HG03342 (cell line): ENCODE results near the gene ZBTB22.

ENCODE experiments used
- ATAC-seq: cut with Tn5 transposase; IDR thresholded peaks from one replicate; pipeline ENCODE4 v1.9.1; 2021; ENCODE audit warnings: mild to moderate bottlenecking, moderate library complexity; ENCODE audit not compliant: unreplicated experiment

The ZBTB22 gene

DNA sequence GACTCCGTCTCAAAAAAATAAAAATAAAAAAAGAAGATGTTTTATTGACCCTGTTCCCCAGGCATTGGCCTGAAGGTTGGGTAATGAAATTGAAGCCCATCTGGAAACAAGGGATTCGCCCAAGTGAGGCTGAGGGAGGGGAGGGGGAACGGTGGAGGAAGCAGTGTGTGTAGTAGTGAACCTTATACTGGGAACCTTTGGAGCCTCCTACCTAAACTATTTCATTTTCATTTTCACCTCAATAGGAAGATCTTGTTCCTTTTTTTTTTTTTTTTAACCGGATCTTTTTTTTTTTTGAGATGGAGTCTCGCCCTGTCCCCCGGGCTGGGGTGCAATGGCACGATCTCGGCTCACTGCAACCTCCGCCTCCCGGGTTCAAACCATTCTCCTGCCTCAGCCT, 13.2 kb upstream of the ZBTB22 start:
- no peak for ATAC-seq

DNA sequence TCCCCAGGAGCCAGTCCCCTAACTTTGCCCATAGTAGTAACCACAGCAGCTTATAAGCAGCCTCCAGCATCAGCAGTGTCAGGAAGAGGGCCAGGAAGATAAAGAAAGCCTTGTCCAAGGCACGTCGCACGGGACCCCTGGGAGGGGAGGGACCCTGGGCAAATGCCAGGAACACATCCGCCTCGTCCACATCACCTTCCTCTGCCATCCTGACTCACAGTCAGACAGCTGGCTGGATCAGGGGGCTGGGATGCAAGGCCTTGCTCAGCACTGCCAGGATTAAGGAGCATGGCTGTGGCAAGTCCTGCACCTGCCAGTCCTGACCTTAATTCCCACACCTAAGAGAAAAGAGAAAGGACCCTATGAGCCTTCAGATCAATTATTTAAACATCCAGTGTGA, 11.5 kb upstream of the ZBTB22 start:
- ATAC-seq: no peak

DNA sequence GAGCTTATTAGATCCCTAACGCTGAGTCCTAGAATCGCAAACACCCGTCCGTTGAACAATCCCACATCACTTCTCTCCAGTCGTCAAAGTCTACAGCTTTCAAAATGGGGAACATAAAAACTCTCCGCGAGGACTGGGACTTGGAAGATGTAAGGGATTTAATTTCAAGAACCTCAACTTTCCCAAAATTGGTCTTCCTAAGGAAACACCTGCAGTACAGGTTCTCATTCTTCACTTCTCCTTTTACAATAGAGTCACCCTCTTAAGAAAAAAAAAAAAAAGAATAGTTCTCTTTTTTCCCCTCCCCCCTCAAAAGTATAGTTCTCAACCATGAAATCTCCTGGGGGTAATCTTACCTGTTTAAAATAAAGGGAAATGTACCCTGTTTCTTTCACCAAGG, 6.6 kb upstream of the ZBTB22 start:
- no peak for ATAC-seq

DNA sequence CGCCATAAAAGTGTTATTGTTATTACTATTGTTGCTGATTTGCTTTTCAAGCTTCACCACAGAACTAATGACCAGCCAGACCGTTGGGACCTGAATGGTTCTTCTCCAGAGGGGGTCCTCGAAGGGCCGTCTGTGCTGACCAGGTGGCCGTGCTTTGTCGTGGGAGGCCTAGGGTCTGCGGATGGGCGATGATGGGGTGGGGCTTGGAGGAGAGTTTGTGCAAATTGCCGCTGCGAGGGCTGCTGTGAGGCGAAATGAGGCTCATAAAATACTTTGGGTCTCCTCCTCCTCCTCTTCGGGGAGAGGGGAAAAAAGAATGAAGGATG, 6.0 kb upstream of the ZBTB22 start:
- ATAC-seq: no peak

DNA sequence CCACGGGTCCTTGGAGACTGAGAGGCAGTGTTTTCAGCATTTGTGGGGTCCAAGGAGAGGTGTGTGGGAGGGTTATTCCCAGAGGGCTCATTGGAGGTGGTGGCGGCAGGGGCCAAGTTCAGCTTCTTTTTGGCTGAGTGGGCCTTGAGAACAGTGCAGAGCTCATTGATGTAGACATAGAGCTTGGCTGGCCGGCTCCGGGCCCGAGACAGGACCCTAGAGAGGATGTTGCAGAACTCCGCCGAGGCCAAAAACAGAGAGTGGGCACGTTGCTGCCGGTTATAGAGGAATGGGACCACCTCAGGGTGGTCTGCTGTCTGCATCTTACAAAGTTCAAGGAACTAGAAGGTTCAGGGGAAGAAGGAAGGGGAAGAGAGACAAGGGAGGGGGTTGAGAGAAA, 3.7 kb upstream of the ZBTB22 start:
- no peak for ATAC-seq

DNA sequence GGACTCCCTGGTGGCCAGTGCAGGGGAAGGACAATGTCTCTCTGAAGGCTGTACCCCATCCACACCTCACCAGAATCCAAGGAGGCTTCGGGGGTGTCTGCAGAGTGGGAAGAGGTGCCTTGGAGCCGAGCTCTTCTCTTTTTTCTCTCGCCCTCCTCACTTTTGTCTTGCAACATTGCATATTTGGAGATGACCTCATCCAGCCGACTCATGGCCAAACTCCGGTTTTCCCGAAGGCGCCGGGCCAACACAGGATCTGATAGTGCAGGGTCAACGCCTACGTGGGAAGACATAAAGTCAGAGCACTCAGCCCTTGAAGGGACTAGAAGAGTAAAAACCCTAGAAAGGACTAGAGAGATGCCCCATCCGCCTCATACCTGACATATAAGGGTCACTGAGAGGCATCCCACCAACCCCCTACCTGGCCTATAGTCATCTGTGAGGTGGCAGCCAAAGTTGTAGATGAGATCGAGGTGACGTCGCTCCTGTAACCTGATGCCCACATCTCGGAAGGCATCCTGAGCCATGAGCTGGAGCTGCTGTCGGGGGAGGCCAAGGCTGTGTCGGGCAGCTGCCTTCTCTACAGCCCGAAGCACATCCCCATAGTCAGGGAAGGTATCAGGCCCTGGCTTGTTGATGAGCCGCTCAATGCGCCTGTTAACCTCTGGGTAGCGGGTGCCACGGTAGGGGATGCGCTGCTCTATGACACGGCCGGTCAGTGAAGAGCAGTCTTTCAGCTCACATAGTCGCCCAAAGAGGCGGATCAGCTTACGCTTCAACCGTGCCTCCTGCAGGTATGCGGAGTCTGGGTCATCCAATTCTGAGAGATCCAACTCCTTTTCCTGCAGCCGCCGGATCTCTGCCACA, 3.0 kb upstream of the ZBTB22 start:
- no peak for ATAC-seq

DNA sequence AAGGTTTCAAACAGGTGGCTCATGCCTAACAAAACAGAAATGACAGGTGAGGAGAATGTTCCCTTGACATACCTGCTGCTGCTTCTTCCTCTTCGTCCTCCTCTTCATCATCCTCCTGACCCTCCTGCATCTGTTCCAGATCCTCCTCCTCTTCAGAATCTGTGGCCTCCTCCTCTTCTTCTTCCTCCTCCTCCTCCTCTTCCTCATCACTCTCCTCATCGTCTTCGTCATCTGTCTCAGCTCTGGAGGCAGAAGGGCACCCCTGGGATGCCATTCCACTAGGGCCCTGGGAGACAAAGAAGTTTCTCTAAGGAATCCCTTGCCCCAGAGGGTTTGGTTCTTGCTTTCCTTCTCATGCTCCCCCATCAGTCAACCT, 2.4 kb upstream of the ZBTB22 start:
- ATAC-seq: no peak

DNA sequence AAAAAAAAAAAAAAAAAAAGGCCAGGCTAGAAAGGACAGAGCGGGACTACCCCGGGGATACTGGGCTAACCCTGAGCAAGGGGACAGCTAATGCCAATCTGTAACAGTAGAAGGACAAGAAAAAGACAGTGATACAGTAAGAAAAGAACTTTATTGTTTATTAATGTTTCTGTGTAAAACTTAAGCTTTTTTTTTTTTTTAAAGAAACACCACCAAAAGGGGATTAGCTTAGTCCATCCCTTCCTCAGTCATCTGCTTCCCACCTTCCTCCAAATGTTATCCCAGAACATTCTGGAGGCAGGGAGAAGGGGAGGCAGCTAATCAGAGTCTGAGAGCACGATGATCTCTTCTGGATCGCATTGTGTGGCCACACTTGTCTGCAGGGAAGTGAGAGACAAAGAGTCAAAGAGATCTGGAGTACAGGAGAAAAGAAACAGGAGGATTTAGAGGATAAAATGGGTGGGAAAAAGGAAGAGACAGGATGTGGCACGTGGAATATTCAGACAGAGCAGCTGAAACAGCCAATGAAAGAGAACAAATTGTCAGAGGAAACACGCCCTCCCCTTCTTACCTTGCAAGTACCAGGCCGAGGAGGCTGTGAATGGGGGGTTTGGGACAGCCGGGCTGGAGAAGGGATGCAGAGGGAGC, 1.0 kb upstream of the ZBTB22 start:
- ATAC-seq: no peak

DNA sequence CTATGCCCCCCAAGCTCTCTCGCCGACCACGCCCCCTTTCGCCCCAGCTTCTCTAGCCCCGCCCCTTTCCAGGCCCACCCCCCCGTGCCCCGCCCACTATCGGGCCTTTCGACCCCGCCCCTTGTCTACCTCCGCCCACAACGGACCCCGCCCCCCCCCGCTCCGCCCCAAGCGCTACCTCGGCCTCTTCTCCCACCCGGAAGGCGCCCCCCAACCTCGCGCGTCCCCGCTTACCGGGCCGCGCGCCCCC, 200 bp downstream of the ZBTB22 start:
- no peak for ATAC-seq

DNA sequence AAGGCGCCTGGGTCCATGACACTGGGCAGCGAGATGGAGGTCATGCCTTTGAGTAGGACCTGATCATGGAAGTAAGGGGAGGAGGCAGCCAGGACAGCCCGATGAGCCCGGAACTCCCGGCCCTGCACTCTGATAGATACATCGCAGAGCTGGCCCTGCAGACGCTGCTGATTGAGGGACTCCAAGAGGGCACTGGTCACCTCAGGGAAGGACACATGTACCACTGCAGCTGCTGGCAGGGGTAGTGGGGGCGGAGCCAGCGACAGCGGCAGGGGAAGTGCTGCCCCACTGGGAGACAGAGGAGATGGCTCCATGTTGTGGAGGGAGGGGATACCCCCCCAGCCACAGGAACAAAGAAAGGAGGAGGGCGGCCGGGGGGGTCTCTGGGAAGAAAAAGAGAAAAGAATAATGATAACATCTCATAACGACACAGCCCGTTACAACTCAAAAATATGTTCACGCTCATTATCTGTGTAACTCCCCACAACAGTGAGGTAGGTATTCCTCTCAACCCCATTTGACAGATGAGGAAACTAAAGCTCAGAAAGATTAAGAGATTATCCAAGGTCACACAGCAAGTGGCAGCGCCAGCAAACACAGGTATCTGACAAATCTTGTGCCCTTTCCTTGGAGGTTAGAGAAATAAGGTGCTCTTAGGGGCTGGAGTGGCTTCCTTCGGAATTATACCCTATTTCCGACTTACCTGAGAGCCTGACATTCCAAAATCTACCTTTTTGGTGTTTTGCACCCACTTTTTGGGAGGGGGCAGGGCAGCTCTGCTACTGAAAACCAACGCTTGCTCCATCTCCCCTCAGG, 733 bp downstream of the ZBTB22 start:
- no peak for ATAC-seq

DNA sequence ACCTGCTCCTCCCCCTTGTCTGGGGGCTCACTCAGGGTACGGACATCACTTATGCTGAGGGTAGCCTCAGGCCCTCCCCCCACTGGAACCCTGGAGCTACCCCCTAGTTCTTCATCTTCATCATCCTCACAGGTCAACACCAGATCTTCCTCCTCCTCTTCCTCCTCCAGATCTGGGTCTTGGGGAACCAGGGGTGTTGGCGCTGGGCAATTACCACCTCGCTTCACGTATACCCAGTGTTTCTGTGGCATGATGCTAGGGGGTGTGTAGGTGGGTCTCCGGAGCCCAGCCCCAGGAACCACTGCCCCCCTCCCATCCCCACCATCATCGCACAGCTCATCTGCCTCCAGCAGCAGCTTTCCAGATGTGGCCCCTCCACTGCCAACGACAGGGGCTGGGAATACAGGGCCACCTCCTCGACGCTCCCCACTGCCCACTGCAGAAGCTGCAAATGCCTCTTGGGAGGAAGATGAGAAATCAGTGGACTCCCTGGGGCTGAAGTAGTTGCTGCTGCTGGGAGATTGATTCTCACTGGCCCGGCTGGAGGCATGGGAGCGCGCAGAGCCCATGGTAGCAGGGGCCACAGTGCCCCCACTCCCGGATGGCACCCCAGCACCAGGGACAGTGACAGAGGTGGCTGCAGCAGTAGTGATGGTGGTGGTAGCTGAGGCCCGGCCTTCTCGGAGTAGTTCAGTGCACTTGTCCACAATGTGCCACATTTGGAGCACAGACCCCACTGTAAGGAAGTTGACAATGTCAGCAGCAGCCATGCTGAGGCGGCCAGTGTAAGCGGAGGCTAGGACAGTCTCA, 1.5 kb downstream of the ZBTB22 start:
- ATAC-seq: no peak

DNA sequence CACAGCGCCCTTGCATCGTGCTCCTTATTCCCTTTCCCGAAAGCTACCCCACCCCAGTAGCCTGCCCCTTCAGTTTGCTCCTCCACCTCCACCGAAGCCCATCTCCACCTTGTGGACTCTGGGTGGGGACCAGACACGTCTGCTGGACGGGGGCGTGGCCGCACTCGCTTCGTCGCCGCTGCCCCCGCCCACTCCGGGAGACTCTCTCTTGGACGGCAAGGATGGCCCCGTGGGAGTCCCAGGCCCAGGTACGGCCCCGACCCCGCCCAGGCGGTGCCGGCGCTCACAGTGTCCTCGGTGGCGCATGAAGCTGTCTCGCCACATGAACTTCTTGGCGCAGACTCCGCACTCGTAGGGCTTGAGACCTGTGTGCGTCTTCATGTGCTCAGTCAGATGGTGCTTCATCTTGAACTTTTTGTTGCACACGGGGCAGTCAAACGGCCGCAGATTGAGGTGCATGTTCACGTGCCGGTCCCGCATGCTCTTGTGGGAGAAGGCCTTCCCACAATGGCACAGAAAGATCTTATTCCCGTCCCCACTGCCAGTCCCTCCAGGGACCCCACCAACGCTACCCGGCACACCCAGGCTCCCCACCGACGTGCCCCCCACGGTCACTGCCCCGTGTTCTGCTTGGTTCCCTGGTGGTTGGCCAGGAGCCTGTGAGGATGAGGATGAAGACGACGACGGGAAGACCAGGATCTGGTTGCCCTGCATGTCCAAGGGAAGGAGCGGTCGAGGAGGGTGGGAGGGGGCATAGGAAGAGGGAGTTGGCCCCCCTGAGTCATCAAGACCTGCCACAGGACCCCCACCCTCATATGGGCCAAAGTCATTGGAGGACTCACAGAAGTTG, 2.4 kb downstream of the ZBTB22 start:
- no peak for ATAC-seq

DNA sequence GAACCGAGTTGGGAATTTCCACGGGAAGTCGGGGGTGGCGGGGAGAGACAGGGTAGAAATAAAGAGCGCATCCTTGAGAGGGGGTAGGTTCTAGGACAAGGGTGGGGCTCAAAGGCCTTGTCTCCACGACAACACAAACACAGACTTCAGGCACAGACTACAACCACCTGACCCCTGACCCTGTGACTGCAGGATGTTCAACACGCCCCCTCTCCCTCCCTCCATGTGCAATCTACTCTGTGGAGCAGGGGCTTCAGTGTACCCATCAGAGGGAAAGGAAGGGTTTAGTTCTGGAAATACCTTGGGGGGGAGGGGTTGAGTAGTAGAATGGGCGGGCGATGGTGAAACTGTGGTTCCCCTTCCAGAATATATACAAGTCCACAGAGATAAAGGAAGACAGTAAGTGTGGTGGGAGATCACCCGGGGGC, 3.0 kb downstream of the ZBTB22 start:
- no peak for ATAC-seq

DNA sequence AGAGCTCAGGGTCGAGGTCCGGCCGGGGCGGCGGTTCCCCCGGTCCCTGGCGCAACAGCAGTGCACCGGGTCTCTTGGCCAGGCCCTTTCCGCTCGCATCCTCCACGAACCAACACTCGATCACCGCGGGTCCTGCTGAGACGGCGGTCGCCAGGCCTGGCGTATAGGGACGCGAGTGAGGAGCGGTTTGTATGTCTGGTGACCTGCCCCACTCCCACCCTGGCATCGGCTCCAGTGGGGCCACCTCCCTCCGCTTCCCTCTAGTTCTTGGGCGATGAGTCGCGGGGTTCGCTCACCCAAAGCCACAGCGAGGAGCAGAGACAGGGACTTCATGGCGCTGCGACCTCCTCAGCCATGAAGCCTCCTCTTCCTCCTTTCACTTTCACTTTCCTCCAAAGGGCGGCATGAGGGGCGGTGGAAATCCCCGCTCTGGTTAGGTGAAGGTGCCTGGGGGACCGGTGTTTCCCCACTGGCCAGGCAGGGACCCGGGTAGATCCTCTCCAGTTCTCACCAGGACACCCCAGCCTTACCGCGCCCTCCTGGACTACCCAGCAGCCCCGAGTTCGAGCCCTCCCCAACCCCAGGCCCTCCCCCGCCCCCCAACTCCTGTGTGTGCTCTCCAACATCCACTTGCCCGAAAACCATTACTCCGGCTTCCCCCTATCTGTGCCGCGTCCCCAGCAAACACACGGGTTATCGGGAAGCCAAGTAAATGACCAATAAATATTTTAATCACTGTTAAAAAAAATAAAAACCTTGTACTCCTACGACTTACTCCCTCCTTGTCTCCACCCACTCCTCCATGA, 3.6 kb downstream of the ZBTB22 start, which contains the start of gene TAPBP:
Gene TAPBP, minus strand, starts transcription at position 370 of the 806 bp plus-strand sequence. Its CDS starts 37 bp downstream, at position 333.
- peak; percentile 40 for ATAC-seq

DNA sequence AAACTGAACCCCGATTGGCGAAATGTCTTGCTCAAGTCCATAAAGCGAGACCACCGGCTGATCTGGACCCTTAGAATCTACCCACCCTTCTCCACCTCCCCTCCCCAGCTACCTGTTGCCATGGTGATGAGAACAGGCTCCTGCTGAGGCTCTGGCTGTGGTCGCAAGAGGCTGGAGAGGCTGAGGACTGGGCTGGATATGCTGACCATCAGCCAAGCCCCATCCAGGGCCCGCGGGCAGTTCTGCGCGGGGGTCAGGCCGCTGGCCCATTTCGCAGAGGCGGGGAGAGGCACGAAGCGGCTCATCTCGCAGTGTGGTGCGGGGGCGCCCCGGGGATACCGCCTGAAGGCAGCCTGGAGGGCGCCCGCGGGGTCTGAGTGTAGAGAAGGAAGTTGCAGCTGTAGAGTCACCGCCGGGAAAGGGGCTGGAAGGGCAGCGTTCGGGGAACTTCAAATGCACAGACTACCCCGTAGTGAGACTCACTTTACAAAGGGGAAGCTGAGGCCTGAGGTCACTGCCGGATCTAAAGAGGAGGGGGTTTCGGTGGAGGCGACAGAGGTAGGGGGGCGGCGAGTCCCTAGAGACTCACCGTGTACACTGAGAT, 4.3 kb downstream of the ZBTB22 start:
- ATAC-seq: peak; percentile 1

DNA sequence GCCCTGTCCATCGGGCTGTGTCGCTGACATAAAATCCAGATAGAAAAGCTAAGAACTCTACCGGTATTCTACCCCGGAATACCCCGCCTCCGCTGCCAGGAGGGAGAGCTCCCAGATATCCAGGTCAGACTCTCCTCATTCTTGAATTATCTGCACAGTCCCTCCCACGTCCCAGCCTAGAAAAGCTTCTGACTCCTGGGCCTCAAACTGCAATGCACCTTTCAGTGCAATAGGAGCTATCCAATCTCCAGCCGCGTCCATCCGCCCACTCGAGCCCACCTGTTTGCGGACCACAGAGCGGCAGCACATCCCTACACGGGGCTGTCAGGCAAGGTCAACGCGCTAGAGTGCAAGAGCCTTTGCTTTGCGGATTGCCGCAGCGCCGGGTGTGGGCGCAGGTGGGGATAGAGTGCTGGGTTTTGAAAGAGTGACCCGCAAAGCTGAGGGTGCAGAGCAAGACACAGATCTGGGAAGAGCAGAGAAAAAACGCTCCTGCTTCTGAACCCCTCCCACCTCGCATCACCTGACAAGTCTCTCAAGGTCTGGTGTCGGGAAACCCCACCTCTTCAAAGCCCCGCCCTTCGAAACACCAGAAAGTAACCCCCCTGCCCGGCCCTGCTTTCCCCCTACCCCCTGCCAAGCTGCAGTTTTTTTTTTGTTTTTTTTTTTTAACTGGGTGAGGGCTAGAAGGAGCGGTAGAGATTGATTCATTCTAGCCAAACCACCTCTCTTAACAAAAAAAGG, 5.0 kb downstream of the ZBTB22 start:
- no peak for ATAC-seq

DNA sequence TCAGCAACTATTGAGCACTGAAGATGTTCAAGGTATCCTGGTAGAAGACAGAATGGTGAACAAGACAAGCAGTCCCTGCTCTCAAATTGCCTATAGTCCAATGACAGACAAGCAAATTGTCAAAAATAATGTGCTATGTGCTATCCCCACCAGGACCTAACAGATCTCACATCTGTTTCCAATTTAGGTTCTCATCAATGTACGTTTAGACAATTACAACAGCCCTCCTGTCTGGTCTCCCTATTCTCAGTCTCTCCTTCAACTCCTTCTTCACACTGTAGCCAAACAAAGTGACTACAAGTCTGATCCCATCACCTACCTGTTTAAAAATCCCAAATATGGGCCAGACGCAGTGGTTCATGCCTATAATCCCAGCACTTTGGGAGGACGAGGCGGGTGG, 11.2 kb downstream of the ZBTB22 start:
- no peak for ATAC-seq

DNA sequence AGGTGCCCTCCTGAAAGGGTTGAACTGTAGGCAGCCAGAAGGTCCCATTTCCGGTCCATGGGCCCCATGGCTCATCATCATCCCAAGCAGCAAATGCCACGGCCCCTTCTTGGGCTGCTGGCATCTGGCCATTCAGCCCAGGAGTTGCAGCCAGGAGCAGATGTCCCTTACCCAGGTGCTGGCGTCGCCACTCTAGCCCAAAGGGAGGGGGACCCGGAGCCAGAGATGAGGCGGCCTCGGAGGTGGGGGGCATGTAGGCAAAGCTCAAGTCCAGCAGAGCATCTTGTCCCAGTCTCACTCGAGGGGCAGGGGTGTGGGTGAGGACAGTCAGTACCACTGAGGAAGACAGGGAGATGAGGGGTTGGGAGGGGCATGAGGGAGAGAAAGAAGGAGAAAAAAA, 12.5 kb downstream of the ZBTB22 start:
- no peak for ATAC-seq
